Sciatic nerve (tissue), 2 donors: ENCODE data around the gene LRRC10B. TPM values are rescaled to one million over a fixed set of nuclear protein-coding genes. Genes with fewer than 3 reads are reported as not detected.

ENCODE experiments used
- ATAC-seq: fragments of 200-7000 bp; cut with Tn5 transposase; one replicate; pipeline ENCODE4 v1.9.1; 2020; ENCODE audit warnings: mild to moderate bottlenecking, moderate library complexity
- DNase-seq: peaks from one replicate; pipeline ENCODE4 v3.0.0-alpha.2; 2020; ENCODE audit warnings: low spot score
- intact Hi-C: fragments of 100-400 bp; cut with DNase I; formaldehyde crosslinking; loops from one replicate; pipeline ENCODE4 v1.14.2; 2022
- total RNA-seq: library from RNA; stranded (reverse); fragmentation: NEBNext Ultra II Directional; extraction: Animal tissue kit (Norgen Biotek cat#: 25700); gene quantifications from one replicate; pipeline ENCODE4 v1.2.1, GENCODE V29; 2021
- donor health status: DM: no; HTN: no; CAD: no.
- donor health status: DM: no; HTN: no; CAD: no.

The LRRC10B gene
- total RNA-seq, 1 donor from 2014 or later: 0.98 TPM

GRCh38 chr11:61482513-61482912 lies 26.0 kb upstream of the LRRC10B start:
- ATAC-seq: no peak
- DNase-seq: no peak
- intact Hi-C loops: loop anchor here (5.0 kb wide), 1 partner anchor 260 kb away; no protein-coding TSS in a partner anchor

- no peak for DNase-seq
- intact Hi-C loops: loop anchor here (5.0 kb wide), 1 partner anchor 258 kb away; no protein-coding TSS in a partner anchor
- ATAC-seq: no peak
Observed at GRCh38 chr11:61484541-61484940, 24.0 kb upstream of the LRRC10B start.

GRCh38 chr11:61485080-61485479 lies 23.5 kb upstream of the LRRC10B start:
- intact Hi-C loops: no loop called here
- DNase-seq (no peak), ATAC-seq (no peak)

GRCh38 chr11:61486011-61486620 lies 22.4 kb upstream of the LRRC10B start:
- DNase-seq (no peak), ATAC-seq (no peak)
- intact Hi-C loops: no loop called here

- DNase-seq: no peak
- intact Hi-C loops: no loop called here
- no peak for ATAC-seq
Observed at GRCh38 chr11:61486779-61487178, 21.8 kb upstream of the LRRC10B start.

- DNase-seq (no peak), ATAC-seq (no peak)
- intact Hi-C loops: no loop called here
Observed at GRCh38 chr11:61487342-61488025, 21.1 kb upstream of the LRRC10B start.

GRCh38 chr11:61488651-61489291 lies 19.8 kb upstream of the LRRC10B start:
- peak; percentile 76 for ATAC-seq
- intact Hi-C loops: no loop called here
- no peak for DNase-seq

- peak; percentile 83 for ATAC-seq
- no peak for DNase-seq
- intact Hi-C loops: no loop called here
Observed at GRCh38 chr11:61489833-61490721, 18.5 kb upstream of the LRRC10B start.

- intact Hi-C loops: no loop called here
- no peak for DNase-seq
- no peak for ATAC-seq
Observed at GRCh38 chr11:61491736-61492395, 16.7 kb upstream of the LRRC10B start.

GRCh38 chr11:61494381-61494961 lies 14.1 kb upstream of the LRRC10B start:
- DNase-seq (no peak), ATAC-seq (no peak)
- intact Hi-C loops: no loop called here

- intact Hi-C loops: no loop called here
- ATAC-seq (no peak), DNase-seq (no peak)
Observed at GRCh38 chr11:61495801-61496601, 12.5 kb upstream of the LRRC10B start.

- no peak for ATAC-seq
- intact Hi-C loops: no loop called here
- DNase-seq: no peak
Observed at GRCh38 chr11:61496602-61497400, 11.7 kb upstream of the LRRC10B start.

- intact Hi-C loops: no loop called here
- DNase-seq: no peak
- ATAC-seq: no peak
Observed at GRCh38 chr11:61497473-61497872, 11.1 kb upstream of the LRRC10B start.

- DNase-seq (no peak), ATAC-seq (no peak)
- intact Hi-C loops: no loop called here
Observed at GRCh38 chr11:61497876-61498275, 10.7 kb upstream of the LRRC10B start.

GRCh38 chr11:61498767-61499341 lies 9.7 kb upstream of the LRRC10B start:
- ATAC-seq: no peak
- DNase-seq: no peak
- intact Hi-C loops: no loop called here

- DNase-seq (no peak), ATAC-seq (no peak)
- intact Hi-C loops: no loop called here
Observed at GRCh38 chr11:61499816-61500491, 8.6 kb upstream of the LRRC10B start.
